ENCODE measurements around the gene SART3.

GRCh38 chr12:108608616-108609015, 47.6 kb upstream of the SART3 start:
- TF ChIP-seq FOS (IDR thresholded peaks at IDR 0.05; ENCODE audit: low read depth, low read length) (no peak), POLR2A (IDR thresholded peaks at IDR 0.05; ENCODE audit: low read depth, low read length) (no peak), CTCF (conservative IDR thresholded peaks at IDR 0.05; ENCODE audit: low read depth, low read length) (no peak), ELK1 (IDR thresholded peaks at IDR 0.05; ENCODE audit: borderline replicate concordance, low read depth, low read length) (no peak), USF2 (IDR thresholded peaks at IDR 0.05; ENCODE audit: low read depth, low read length) (no peak), RAD21 (IDR thresholded peaks at IDR 0.05; ENCODE audit: low read length) (no peak), MXI1 (IDR thresholded peaks at IDR 0.05; ENCODE audit: borderline replicate concordance, low read depth, low read length) (no peak), RCOR1 (IDR thresholded peaks at IDR 0.05; ENCODE audit: insufficient replicate concordance, low read length) (no peak), CHD1 (IDR thresholded peaks at IDR 0.05; ENCODE audit: low read depth, low read length) (no peak), RFX5 (IDR thresholded peaks at IDR 0.05; ENCODE audit: low read depth, low read length) (no peak)

Data from IMR-90 (cell line).